ENCODE data around the gene CBARP.

- TF ChIP-seq, protein P1, sequence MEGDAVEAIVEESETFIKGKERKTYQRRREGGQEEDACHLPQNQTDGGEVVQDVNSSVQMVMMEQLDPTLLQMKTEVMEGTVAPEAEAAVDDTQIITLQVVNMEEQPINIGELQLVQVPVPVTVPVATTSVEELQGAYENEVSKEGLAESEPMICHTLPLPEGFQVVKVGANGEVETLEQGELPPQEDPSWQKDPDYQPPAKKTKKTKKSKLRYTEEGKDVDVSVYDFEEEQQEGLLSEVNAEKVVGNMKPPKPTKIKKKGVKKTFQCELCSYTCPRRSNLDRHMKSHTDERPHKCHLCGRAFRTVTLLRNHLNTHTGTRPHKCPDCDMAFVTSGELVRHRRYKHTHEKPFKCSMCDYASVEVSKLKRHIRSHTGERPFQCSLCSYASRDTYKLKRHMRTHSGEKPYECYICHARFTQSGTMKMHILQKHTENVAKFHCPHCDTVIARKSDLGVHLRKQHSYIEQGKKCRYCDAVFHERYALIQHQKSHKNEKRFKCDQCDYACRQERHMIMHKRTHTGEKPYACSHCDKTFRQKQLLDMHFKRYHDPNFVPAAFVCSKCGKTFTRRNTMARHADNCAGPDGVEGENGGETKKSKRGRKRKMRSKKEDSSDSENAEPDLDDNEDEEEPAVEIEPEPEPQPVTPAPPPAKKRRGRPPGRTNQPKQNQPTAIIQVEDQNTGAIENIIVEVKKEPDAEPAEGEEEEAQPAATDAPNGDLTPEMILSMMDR (IDR thresholded peaks at IDR 0.05): no peak
- TF ChIP-seq POLR2A (IDR thresholded peaks at IDR 0.05): no peak
Measured at GRCh38 chr19:1267477-1268225, 29.8 kb upstream of the CBARP start.

All from ovary (tissue), 3 donors.